Ishikawa (cell line): ENCODE results near the gene SPTAN1.

Source experiments
- CEBPB ChIP-seq: IDR thresholded peaks from 2 replicates; pipeline ENCODE4 v1.6.1; 2012
- EGR1 ChIP-seq: IDR thresholded peaks from 2 replicates; pipeline ENCODE4 v1.6.1; 2012
- EP300 ChIP-seq: IDR thresholded peaks from 2 replicates; pipeline ENCODE4 v1.6.1; 2012; ENCODE audit warnings: borderline replicate concordance
- FOXM1 ChIP-seq: IDR thresholded peaks from 2 replicates; pipeline ENCODE4 v1.6.1; 2012; ENCODE audit warnings: low read depth, borderline replicate concordance
- RAD21 ChIP-seq: IDR thresholded peaks from 2 replicates; pipeline ENCODE4 v1.6.1; 2012; ENCODE audit warnings: low read depth
- TAF1 ChIP-seq: IDR thresholded peaks from 2 replicates; pipeline ENCODE4 v1.6.1; 2012; ENCODE audit warnings: low read depth, mild to moderate bottlenecking
- TEAD4 ChIP-seq: IDR thresholded peaks from 2 replicates; pipeline ENCODE4 v1.6.1; 2012
- YY1 ChIP-seq: IDR thresholded peaks from 2 replicates; pipeline ENCODE4 v1.6.1; 2012; ENCODE audit warnings: low read depth
- ZBTB7A ChIP-seq: IDR thresholded peaks from 2 replicates; pipeline ENCODE4 v1.6.1; 2012; ENCODE audit warnings: low read depth
- TF ChIP-seq, protein P1 (sequence below): IDR thresholded peaks from 2 replicates; pipeline ENCODE4 v1.6.1; 2012; ENCODE audit warnings: low read depth, mild to moderate bottlenecking
- TF ChIP-seq, protein P2 (sequence below): IDR thresholded peaks from 2 replicates; pipeline ENCODE4 v1.6.1; 2012
- TF ChIP-seq, protein P3 (sequence below): IDR thresholded peaks from 2 replicates; pipeline ENCODE4 v1.6.1; 2012

SPTAN1 gene

DNA sequence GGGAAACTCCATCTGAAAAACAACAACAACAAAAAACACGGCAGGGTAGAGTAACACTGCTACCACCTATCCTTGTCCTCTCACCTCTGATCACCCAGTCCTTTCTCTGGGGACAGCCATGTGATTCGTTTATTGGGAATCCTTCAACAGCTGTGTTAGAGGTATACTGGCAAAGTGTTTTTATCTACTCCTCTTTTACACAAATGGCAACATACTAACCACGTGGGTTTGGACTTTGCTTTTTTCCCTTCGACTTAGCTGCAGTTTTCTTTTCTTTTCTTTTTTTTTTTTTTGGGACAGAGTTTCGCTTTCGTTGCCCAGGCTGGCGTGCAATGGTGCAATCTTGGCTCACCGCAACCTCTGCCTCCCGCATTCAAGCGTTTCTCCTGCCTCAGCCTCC is 125.4 kb downstream of the SPTAN1 start:
- no peak for TF ChIP-seq FOXM1
- no peak for TF ChIP-seq ZBTB7A
- TF ChIP-seq RAD21: no peak
- TF ChIP-seq TEAD4: no peak
- TF ChIP-seq, protein P1, sequence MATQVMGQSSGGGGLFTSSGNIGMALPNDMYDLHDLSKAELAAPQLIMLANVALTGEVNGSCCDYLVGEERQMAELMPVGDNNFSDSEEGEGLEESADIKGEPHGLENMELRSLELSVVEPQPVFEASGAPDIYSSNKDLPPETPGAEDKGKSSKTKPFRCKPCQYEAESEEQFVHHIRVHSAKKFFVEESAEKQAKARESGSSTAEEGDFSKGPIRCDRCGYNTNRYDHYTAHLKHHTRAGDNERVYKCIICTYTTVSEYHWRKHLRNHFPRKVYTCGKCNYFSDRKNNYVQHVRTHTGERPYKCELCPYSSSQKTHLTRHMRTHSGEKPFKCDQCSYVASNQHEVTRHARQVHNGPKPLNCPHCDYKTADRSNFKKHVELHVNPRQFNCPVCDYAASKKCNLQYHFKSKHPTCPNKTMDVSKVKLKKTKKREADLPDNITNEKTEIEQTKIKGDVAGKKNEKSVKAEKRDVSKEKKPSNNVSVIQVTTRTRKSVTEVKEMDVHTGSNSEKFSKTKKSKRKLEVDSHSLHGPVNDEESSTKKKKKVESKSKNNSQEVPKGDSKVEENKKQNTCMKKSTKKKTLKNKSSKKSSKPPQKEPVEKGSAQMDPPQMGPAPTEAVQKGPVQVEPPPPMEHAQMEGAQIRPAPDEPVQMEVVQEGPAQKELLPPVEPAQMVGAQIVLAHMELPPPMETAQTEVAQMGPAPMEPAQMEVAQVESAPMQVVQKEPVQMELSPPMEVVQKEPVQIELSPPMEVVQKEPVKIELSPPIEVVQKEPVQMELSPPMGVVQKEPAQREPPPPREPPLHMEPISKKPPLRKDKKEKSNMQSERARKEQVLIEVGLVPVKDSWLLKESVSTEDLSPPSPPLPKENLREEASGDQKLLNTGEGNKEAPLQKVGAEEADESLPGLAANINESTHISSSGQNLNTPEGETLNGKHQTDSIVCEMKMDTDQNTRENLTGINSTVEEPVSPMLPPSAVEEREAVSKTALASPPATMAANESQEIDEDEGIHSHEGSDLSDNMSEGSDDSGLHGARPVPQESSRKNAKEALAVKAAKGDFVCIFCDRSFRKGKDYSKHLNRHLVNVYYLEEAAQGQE: no peak
- TF ChIP-seq EP300: no peak
- no peak for TF ChIP-seq EGR1
- no peak for TF ChIP-seq TAF1
- no peak for TF ChIP-seq YY1
- no peak for TF ChIP-seq CEBPB
- TF ChIP-seq, protein P2, sequence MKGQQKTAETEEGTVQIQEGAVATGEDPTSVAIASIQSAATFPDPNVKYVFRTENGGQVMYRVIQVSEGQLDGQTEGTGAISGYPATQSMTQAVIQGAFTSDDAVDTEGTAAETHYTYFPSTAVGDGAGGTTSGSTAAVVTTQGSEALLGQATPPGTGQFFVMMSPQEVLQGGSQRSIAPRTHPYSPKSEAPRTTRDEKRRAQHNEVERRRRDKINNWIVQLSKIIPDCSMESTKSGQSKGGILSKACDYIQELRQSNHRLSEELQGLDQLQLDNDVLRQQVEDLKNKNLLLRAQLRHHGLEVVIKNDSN: no peak
- TF ChIP-seq, protein P3, sequence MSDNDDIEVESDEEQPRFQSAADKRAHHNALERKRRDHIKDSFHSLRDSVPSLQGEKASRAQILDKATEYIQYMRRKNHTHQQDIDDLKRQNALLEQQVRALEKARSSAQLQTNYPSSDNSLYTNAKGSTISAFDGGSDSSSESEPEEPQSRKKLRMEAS: no peak
